Ramos (cell line): ENCODE data around the gene PLSCR3.

Experiments
- in situ Hi-C: fragments of 300-500 bp; cut with MboI; formaldehyde crosslinking; loops from one replicate; pipeline ENCODE4 v1.14.3; 2022; ENCODE audit warnings: low sequenced_read_pairs; ENCODE audit not compliant: unreplicated experiment

Gene PLSCR3

GRCh38 chr17:7426896-7427489 lies 32.7 kb upstream of the PLSCR3 start:
- in situ Hi-C loops, result no loop called here

GRCh38 chr17:7426203-7426863 lies 32.0 kb upstream of the PLSCR3 start:
- in situ Hi-C loops, result no loop called here

GRCh38 chr17:7425756-7426155 lies 31.4 kb upstream of the PLSCR3 start:
- in situ Hi-C loops, result no loop called here

DNA sequence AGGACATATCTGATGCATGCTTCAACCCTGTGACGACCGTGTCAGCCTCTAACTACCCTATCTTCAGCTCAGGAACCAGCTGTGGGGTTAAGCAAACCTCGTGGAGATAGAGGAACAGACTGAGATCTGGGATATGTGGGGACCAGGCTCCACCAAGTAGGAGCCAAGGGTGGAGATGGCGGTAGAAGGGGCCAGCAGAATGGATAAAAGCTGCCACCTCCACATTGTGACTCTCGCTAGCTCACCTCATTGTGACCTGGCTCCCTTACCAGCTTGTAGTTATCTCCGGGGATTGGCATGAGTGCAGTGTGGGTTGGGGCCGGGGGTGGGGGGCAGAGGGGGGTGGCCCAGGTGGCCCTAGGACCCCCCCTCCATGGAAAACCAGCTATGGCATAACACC lies 31.0 kb upstream of the PLSCR3 start, which contains the start of gene SPEM2:
Gene SPEM2 (plus strand): TSS at position 301 of the 400 bp plus-strand sequence. CDS start 73 bp downstream, at position 374.
- in situ Hi-C loops, result no loop called here

GRCh38 chr17:7423679-7424078 lies 29.4 kb upstream of the PLSCR3 start:
- in situ Hi-C loops, result no loop called here

DNA sequence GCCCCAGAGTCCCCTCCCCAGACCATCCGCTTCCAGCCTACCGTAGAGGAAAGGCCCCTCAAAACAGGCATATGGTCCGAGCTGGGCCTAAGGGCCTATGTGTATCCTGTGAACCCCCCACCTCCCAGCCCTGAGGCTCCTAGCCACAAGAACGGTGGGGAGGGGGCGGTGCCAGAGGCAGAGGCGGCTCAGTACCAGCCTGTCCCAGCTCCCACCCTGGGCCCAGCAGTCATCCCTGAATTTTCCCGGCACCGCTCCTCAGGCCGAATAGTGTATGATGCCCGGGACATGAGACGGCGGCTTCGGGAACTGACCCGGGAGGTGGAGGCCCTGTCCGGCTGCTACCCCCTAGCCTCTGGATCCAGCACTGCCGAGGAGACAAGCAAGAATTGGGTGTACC lies 26.9 kb upstream of the PLSCR3 start:
- in situ Hi-C loops, result no loop called here

GRCh38 chr17:7419819-7420610 lies 25.7 kb upstream of the PLSCR3 start, which contains the start of gene SPEM1:
Gene SPEM1, plus strand, starts transcription at chr17:7420324. Its CDS starts 61 bp downstream, at chr17:7420385.
- in situ Hi-C loops, result no loop called here

DNA sequence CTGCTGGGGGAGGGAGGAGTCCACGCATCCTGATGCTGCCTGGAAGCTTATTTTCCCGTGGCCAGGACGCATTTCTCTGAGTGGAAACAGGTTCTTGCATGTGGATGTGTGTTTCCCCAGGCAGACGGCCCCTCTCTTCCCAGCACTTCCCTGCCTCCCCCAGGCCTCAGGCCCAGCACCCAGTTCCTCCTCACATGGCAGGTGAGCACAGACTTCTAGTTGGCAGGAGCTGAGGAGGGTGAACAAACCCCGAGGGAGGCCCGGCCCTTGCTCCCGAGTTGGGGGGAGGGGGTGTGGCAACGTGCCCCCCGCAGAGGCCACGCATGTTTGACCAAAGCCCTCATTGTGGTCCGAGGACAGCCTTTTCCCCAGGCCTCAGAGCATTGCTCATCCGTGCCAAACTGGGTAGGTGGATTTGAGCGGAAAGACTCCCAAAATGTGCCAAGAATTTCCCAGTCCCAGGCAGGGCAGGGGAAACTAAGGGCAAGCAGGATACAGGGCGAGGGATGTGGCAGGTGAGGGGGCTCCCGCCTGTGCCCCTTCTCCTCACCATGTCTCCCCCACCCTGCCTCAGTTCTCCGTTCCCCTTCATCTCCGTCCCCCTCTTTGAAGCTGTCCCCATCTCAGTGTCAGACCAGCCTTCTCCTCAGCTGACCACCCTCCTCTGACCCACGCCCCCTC lies 24.3 kb upstream of the PLSCR3 start:
- in situ Hi-C loops, result no loop called here

DNA sequence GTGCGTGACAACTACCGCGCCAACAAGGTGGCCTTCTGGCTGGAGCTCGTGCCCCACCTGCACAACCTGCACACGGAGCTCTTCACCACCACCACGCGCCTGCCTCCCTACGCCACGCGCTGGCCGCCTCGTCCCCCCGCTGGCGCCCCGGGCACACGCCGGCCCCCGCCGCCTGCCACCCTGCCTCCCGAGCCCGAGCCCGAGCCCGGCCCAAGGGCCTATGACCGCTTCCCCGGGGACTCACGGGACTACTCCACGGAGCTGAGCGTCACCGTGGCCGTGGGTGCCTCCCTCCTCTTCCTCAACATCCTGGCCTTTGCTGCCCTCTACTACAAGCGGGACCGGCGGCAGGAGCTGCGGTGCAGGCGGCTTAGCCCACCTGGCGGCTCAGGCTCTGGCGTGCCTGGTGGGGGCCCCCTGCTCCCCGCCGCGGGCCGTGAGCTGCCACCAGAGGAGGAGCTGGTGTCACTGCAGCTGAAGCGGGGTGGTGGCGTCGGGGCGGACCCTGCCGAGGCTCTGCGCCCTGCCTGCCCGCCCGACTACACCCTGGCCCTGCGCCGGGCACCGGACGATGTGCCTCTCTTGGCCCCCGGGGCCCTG lies 22.8 kb upstream of the PLSCR3 start:
- in situ Hi-C loops, result no loop called here

GRCh38 chr17:7416323-7416722 lies 22.0 kb upstream of the PLSCR3 start:
- in situ Hi-C loops, result no loop called here

GRCh38 chr17:7415784-7416183 lies 21.5 kb upstream of the PLSCR3 start:
- in situ Hi-C loops, result no loop called here

DNA sequence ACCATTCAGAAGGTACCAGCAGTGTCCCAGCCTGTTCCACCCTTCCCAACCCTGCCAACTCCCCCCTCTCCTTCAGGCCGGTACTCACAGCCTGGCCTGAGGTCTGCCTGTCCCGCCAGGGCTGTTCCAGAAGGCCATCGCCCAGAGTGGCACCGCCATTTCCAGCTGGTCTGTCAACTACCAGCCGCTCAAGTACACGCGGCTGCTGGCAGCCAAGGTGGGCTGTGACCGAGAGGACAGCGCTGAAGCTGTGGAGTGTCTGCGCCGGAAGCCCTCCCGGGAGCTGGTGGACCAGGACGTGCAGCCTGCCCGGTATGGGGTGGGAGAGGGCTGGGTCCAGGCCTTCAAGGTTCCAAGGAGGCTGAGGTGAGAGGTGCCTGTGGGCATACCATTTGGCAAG lies 20.5 kb upstream of the PLSCR3 start:
- in situ Hi-C loops, result no loop called here

DNA sequence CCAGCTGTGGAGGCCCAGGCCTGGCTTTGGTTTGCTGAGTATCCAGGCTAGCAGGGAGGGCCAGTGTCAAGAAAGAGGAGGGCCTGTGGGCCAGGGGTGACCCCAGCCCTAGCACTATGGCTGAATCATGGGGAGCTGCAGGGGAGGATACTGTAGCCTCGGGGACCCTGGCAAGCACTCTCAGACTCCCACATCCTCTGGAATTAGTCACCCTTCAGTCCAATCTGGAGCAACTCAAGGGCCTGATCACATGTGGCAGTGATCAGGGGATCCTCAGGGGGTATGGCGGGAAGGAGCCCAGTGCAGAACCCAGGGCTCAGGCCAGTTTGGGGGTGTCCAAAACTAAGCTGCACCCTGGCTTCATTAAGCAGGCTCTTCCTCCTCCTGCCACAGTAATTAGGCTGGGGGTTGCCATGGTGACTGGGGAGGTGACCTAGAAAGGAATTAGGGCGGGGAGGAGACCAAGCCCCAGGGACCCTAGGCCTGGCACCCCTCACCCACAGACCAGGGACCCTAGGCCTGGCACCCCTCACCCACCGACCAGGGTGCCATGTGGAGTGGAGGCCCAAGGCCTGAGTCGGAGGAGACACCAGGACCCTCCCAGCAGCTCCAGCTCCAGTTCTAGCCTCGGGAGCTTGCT lies 19.1 kb upstream of the PLSCR3 start:
- in situ Hi-C loops, result no loop called here

DNA sequence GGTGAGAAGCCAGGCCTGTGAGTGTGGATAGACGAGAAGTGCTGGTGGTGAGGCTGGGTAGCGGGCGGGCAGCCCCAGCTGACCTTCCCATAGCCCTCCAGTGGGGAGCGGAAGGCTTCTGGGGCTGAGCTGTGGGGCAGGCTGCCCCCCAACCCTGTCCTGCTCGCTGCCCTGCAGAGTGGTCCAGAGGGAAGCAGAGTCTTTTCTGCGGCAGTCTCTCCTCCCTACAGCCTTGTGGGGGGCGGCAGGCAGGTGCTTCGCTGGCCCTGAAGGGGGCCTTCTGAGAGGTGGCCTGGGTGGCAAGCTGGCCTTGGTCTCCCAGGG lies 17.1 kb upstream of the PLSCR3 start:
- in situ Hi-C loops, result no loop called here

- in situ Hi-C loops, result no loop called here
Measured at GRCh38 chr17:7410634-7411426, 16.5 kb upstream of the PLSCR3 start.

- in situ Hi-C loops, result no loop called here
Measured at GRCh38 chr17:7409716-7410115, 15.4 kb upstream of the PLSCR3 start.

GRCh38 chr17:7408863-7409262 lies 14.5 kb upstream of the PLSCR3 start:
- in situ Hi-C loops, result no loop called here

DNA sequence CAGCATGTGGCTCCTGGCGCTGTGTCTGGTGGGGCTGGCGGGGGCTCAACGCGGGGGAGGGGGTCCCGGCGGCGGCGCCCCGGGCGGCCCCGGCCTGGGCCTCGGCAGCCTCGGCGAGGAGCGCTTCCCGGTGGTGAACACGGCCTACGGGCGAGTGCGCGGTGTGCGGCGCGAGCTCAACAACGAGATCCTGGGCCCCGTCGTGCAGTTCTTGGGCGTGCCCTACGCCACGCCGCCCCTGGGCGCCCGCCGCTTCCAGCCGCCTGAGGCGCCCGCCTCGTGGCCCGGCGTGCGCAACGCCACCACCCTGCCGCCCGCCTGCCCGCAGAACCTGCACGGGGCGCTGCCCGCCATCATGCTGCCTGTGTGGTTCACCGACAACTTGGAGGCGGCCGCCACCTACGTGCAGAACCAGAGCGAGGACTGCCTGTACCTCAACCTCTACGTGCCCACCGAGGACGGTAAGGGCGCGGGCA lies 14.0 kb upstream of the PLSCR3 start:
- in situ Hi-C loops, result no loop called here
